Mucosa of descending colon (tissue), 3 donors: ENCODE data around the gene APOD. TPM values are rescaled to one million over a fixed set of nuclear protein-coding genes. Genes with fewer than 3 reads are reported as not detected.
"Not testable (repeated sequence)": the region's sequence is repeated elsewhere in the genome, so short reads cannot be mapped to it uniquely, and the experiment has no call there.

Source experiments
- ATAC-seq: fragments of 200-7000 bp; cut with Tn5 transposase; one replicate; pipeline ENCODE4 v1.9.1; 2020; ENCODE audit warnings: mild to moderate bottlenecking, moderate library complexity
- DNase-seq, 3 donors: peaks; one replicate each; pipeline ENCODE4 v3.0.0-alpha.2; 2020
- H3K36me3 ChIP-seq: fragments of 200-600 bp; one replicate; pipeline ENCODE4 v1.8.0; 2021; ENCODE audit warnings: low read depth, mild to moderate bottlenecking
- H3K4me1 ChIP-seq: fragments of 200-600 bp; one replicate; pipeline ENCODE4 v1.8.0; 2021; ENCODE audit warnings: low read depth, mild to moderate bottlenecking
- H3K4me3 ChIP-seq: fragments of 200-600 bp; one replicate; pipeline ENCODE4 v1.8.0; 2021; ENCODE audit warnings: mild to moderate bottlenecking
- H3K9me3 ChIP-seq: fragments of 200-600 bp; one replicate; pipeline ENCODE4 v1.8.0; 2021; ENCODE audit warnings: mild to moderate bottlenecking
- intact Hi-C, 2 donors: fragments of 100-400 bp; cut with DNase I in 1 of 2; cut with micrococcal nuclease in 1 of 2; formaldehyde crosslinking; loops; one replicate each; pipeline versions ENCODE4 v1.11.0 to v1.11.1; 2022; cut with DNase I, micrococcal nuclease
- total RNA-seq, 3 donors: library from RNA; stranded (reverse); fragmentation: NEBNext Ultra II Directional in 2 of 3; extraction: Animal tissue kit (Norgen Biotek cat#: 25700) in 2 of 3; gene quantifications; one replicate each; pipeline versions ENCODE4 v1.2.1 to v1.2.4, GENCODE V29; 2021 to 2023
- TF ChIP-seq, protein P1 (sequence below): fragments of 200-600 bp; IDR thresholded peaks from one replicate; pipeline ENCODE4 v1.8.0; 2022; ENCODE audit warnings: antibody characterized with exemption, mild to moderate bottlenecking
- donor health status: DM: no; HTN: no; CAD: no; lungs with moderate emphysema.
- donor health status: DM: no; HTN: no; CAD: no.
- donor health status: DM: no; HTN: yes; CAD: no.

APOD gene
- total RNA-seq, 3 donors from 2014 or later, result 8.7 to 73.6 (median 10.7) TPM

DNA sequence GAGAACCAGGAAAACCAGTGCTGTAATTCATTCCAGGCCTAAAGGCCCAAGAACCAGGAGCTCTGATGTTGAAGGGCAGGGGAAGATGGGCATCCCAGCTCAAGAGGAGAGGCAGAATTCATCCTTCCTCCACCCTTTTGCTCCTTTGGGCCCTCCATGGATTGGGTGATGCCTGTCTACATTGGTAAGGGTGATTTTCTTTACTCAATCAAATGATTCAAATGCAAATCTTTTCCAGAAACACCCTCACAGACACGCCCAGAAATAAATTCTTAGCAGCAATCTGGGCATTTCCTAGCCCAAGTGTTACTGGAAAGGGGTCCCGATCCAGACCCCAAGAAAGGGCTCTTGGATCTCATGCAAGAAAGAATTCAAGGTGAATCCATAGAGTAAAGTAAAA, 17.6 kb upstream of the APOD start:
- no peaks in the 10 kb centered on the region for H3K4me1 ChIP-seq
- no peak overlapping the region for H3K4me3 ChIP-seq
- DNase-seq (no peak), ATAC-seq (no peak)
- H3K36me3 ChIP-seq, result no peaks in the 10 kb centered on the region
- TF ChIP-seq, protein P1, sequence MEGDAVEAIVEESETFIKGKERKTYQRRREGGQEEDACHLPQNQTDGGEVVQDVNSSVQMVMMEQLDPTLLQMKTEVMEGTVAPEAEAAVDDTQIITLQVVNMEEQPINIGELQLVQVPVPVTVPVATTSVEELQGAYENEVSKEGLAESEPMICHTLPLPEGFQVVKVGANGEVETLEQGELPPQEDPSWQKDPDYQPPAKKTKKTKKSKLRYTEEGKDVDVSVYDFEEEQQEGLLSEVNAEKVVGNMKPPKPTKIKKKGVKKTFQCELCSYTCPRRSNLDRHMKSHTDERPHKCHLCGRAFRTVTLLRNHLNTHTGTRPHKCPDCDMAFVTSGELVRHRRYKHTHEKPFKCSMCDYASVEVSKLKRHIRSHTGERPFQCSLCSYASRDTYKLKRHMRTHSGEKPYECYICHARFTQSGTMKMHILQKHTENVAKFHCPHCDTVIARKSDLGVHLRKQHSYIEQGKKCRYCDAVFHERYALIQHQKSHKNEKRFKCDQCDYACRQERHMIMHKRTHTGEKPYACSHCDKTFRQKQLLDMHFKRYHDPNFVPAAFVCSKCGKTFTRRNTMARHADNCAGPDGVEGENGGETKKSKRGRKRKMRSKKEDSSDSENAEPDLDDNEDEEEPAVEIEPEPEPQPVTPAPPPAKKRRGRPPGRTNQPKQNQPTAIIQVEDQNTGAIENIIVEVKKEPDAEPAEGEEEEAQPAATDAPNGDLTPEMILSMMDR, result no peak
- intact Hi-C loops, result no loop called here
- peaks cover 6% of the 10 kb centered on the region for H3K9me3 ChIP-seq

DNA sequence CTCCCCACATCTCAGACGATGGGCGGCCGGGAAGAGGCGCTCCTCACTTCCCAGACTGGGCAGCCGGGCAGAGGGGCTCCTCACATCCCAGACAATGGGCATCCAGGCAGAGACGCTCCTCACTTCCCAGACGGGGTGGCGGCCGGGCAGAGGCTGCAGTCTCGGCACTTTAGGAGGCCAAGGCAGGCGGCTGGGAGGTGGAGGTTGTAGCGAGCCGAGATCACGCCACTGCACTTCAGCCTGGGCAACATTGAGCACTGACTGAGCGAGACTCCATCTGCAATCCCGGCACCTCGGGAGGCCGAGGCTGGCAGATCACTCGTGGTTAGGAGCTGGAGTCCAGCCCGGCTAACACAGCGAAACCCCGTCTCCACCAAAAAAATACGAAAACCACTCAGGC, 16.2 kb upstream of the APOD start:
- DNase-seq, H3K4me3 ChIP-seq, H3K4me1 ChIP-seq, H3K9me3 ChIP-seq, intact Hi-C loops, H3K36me3 ChIP-seq, ATAC-seq: not testable (repeated sequence)

DNA sequence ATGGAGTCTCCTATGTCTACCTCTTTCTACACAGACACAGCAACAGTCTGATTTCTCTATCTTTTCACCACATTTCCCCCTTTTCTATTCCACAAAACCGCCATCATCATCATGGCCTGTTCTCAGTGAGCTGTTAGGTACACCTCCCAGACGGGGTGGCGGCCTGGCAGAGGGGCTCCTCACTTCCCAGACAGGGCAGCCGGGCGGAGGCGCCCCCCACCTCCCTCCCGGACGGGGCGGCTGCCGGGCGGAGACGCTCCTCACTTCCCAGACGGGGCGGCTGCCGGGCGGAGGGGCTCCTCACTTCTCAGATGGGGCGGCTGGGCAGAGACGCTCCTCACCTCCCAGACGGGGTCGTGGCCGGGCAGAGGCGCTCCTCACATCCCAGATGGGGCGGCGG, 15.8 kb upstream of the APOD start:
- ATAC-seq, intact Hi-C loops, H3K4me3 ChIP-seq, H3K9me3 ChIP-seq, DNase-seq, H3K4me1 ChIP-seq, H3K36me3 ChIP-seq: not testable (repeated sequence)

DNA sequence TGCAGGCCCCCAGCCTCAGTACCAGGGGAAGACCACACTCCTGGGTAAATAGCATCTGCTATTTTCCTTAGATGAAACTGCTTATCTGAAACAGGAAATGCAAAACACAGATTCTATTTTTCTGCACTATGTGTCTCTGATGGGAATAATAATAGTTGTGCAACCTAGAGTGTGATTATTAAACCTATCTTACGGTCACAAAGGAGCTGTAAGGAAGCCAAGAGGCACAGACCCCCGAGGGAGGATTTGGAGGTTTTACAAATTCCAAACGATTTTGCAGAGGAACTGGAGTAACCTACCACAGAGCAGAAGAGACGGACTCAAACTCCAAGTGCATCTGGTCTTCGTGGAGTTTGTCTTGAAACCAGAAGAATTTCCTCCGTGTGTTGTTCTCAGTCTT, 14.1 kb upstream of the APOD start:
- Histone ChIP-seq H3K4me1 (no peaks in the 10 kb centered on the region), H3K36me3 (no peaks in the 10 kb centered on the region), H3K4me3 (no peak overlapping the region), H3K9me3 (no peaks in the 10 kb centered on the region)
- DNase-seq (no peak), ATAC-seq (no peak)
- TF ChIP-seq, protein P1, result no peak
- intact Hi-C loops, result no loop called here

DNA sequence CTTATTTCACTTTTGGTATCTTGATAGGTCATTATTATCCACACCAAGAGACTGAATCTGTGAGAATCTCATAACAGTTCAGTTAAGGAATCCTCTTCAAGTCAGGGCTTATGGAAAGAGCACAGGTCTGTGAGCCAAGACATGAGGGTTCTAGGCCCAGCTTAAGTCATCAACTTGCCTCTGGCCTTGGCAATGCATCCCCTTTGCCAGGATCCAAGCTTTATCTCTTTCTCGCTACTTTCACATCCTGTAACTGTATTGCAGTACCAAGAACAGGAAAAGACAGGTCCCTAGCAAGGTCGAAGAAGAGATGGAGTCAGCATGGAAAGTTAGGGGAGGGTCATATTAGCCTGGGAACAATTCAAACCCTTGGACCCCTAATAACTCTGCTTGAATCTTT, 13.5 kb upstream of the APOD start:
- ATAC-seq, result no peak

DNA sequence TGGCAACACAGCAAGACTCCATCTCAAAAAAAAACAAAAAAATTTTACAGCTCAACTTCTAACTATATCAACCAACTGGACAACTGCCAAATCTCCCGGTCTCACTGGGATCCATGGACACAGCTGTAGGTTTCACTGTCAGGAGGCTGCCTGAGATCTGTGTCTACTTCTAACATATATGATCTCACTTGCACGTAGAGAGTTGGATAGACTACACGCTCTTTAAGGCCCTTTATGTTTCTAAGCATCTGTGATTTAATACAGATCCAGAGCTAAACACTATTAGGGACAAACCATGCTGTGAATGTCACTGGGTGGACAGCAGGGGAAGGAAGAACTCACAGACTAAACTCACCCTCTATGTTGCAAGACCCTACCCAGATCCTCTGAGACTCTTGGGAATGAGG, 13.0 kb upstream of the APOD start:
- TF ChIP-seq, protein P1, result no peak
- no peaks in the 10 kb centered on the region for H3K9me3 ChIP-seq
- no peaks in the 10 kb centered on the region for H3K4me1 ChIP-seq
- no peak overlapping the region for H3K4me3 ChIP-seq
- DNase-seq (no peak), ATAC-seq (no peak)
- H3K36me3 ChIP-seq, result no peaks in the 10 kb centered on the region
- intact Hi-C loops, result no loop called here

More for the DNA sequence above, 13.5 kb upstream of the APOD start:
- no peaks in the 10 kb centered on the region for H3K9me3 ChIP-seq
- intact Hi-C loops, result no loop called here
- no peak for DNase-seq
- TF ChIP-seq, protein P1, result no peak
- H3K4me3 ChIP-seq, result no peak overlapping the region
- H3K4me1 ChIP-seq, result no peaks in the 10 kb centered on the region
- no peaks in the 10 kb centered on the region for H3K36me3 ChIP-seq

DNA sequence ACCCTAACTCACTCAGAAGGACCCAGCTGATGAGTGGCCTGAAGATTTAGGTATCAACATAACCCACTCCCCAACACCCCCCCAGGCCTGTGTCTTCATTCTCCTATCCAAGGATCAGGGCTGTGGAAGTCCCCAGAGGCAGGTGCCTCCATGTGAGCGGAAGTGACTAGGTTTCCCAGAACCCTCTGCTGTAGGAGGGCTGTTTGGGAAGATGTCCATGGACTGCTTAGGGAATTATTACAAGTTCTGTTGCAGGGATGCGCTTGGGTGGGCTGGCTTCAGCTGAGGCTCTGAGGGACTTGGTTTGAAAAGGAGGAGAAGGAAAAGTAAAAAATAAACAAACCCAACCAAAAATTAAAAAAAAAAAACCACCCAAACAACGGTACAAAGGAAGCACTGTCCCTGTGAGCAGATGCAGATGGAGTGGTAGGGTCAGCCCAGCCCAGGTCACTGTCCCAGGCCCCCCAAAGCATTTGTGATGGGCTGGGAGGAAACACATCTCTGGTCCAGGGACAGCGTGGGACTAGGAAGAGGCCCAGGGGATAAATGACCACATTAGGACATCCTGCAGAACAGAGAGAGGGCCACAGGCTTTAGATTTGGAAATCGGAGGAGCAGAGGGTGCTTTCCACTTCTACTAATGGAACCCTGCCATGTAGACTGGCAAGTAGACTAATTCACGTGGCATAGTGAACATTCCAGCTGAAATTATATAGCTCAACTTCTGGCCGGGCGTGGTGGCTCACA, 12.2 kb upstream of the APOD start:
- Histone ChIP-seq H3K4me3 (no peak overlapping the region), H3K9me3 (no peaks in the 10 kb centered on the region), H3K36me3 (no peaks in the 10 kb centered on the region), H3K4me1 (no peaks in the 10 kb centered on the region)
- ATAC-seq (no peak), DNase-seq (no peak)
- intact Hi-C loops, result no loop called here
- TF ChIP-seq, protein P1, result no peak
